ENCODE measurements around the gene OTOS.

OTOS gene

DNA sequence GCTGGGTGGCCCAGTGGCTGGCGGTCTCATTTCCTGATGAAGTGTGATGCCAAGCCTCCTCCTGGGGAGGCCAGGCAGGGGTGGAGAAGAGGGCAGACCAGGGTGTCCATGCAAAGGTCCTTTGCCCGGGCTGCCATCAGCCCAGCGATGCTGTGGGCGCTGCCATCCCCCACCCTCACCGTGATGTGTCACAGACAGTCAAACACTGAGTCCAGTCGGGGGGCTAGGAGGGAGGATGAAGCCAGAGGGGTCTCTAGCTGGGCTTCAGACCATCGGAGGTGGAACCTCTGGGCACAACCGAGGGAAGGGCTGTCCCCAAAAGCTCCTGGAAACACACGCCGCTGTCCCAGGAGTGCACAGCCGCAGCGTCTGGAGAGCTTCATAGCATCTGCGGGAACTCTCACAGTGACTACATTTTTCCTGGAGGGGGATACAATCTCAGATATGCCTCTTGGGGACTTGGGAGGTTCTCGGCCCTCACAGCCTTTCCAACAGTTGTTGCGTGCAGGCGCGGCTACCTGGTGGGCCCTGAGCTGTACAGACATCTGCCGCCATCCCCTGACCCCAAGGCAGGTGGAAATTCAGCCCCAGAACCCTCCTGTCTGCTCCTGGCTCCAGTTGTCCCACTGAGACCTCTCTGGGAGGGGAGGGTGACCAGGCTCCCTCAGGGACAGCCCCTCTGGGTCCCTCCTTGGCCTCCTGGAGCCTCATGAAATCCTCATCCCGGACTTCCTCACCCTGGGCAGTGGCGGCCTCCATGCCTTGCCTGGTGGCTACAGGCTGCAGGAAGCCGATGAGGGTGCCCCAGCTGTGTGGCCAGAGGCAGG lies 26.5 kb upstream of the OTOS start:
- DNase-seq: no peak

DNA sequence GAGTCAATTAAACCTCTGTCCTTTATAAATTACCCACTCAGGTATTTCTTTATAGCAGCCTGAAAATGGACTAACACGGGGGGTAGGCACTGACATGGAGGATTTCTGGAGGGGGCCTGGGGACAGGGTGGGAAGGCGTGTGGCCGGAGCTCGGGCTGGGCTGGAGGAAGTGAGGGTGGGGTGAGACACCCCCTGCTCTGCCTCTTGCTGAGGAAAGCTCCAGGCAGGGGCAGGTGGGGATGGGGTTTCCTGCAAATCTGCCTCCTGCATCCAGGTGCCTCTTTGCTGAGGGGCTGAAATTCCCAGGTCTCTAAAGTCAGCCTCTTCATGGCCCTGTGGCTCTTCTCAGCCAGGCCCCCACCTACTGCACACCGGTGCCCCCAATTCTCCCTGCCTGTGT lies 25.7 kb upstream of the OTOS start:
- no peak for DNase-seq

DNA sequence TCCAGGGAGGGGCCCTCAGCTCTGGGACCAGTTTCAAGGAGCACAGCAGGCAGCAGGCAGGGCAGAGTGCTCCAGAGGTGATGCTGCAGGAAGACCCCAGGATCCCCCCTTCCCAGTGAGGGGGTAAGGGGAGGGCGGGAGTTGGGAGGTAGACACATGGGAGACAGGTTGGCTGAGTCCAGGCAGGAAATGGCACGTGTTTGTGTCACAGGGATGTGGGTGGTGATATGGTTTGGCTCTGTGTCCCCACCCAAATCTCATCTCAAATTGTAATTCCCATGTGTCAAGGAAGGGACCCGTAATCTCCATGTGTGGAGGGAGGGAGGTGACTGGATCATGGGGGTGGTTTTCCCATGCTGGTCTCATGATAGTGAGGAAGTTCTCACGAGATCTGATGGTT lies 25.2 kb upstream of the OTOS start:
- no peak for DNase-seq

DNA sequence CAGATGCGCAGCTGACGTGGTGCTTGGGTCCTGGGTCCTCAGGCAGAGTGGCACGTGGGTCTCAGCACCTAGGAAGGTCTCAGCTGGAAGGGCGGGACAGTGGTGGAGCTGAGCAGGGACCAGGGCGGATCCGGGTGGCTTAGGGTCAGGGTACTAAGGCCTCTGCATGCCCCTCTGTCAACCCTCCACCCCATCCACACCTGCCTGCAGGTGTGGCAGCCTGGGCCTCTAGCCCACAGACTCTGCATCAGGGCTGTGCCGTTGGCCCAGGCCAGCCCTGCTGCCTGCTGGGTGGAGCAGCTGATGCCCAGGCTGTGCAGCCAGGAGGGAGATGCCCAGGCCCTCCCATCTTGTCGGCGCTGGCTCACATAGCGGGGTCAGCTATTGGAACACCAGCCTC lies 24.6 kb upstream of the OTOS start:
- DNase-seq: no peak

DNA sequence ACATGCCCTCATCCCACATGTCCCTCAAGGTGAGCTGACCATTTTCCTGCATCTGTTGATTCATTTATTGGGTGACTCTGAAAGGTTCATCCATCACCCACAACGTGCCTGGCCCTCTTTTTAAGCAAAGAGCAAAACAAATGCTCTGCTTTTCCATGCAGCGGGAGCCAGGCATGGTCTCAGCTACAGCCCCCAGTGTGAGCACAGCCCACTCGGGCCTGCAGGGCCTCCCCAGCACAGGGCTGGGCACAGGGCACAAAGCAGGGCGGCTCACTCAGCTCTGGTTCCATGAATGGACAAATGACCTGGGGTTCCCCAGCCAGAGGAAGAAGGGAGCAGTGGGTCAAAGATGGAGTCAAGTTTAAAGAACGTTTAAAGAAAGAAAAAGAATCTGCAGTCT lies 24.1 kb upstream of the OTOS start:
- no peak for DNase-seq

DNA sequence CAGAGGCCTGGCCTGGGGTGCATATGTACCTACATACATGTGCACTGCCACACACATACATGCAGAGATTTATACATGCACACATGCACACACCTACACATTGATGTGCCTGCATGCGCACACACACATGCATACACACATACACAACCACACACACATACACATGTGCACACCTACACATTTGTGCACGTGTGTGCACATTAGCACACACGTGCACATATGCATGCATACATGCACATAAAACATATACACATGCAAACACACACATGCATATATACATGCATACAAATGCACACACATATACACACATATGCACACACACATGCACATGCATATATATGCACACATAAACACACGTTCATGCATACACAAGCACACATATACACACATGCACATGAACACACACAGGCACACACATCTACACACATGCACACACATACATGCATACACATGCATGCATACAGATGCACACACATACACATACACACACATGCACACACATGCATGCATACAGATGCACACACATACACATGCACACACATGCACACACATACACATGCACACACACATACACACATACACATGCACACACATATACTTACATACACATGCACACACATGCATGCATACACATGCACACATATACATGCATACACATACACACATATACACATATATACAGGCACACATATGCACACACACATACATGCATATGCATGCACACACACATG lies 23.6 kb upstream of the OTOS start:
- no peak for DNase-seq

DNA sequence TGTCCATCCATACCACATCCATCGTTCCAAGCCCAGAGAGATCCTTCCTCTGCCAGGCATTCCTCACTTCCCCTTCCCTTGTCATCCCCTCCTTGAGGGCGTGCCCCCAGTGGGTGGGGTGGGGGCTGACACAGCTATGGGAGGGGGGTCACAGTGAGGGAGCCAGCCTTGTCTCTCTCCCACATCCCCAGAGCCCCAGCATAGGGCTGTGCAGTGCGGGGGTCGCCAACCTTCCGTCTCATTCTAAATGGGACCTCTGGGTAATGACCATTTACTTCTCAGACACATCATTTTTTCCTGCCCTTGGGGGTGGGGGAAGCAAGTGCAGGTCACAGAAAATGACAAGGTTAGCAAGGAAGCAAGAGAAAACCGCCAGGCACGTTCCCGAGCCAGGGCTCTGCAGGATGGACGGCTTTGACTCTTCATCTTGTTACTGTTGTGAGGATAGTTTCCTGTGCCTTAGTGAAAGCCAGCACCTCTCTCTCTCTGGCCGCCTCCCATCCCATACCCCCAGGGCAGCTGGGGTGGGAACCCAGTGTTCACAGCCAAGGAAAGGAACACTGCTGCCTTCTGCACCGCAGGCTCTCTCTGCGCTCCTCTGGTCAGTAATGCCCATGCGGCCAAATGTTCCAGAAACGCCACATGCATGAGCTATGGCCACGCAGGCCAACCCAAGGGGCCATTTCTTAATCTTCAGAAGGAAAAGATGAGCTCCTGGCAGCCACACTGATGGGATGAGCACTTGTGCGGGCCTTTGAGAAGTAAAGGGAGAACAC lies 22.7 kb upstream of the OTOS start:
- DNase-seq: no peak

DNA sequence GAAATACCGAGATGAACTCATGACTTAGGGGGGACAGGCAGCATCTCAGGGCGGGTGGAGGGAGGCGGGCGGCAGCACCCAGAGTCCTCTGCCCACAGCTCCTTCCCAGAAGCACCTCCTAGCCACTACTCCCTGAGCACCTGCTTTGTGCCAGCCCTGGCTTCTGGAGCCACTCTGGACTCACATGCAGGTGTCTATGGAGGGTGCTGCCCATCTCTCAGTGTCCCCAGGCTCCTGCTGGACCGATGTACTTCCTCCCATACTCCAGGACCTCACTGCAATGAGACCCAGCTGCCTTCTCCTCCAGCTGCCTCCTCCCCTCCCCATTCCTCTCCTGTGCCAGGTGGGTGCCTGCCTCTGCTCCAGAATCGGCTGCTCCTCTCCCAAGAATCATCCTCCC lies 22.1 kb upstream of the OTOS start:
- DNase-seq: no peak

DNA sequence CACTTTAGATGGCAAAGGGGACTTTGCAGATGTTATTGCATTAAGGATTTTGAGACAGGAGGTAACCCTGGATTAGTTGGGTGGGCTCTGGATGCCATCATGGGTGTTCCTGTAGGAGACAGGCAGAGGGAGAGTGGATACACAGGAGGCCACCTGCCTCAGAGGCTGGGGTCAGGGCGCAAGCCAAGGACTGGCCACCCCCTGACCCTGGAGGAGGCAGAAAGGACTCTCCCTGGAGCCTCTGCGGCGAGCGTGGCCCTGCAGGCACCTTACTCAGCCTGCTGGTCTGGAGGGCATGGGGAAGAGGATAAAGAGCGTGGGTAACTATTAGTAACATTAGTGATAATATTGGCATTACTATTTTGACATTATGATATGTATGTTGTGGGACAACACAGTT lies 21.6 kb upstream of the OTOS start:
- no peak for DNase-seq

DNA sequence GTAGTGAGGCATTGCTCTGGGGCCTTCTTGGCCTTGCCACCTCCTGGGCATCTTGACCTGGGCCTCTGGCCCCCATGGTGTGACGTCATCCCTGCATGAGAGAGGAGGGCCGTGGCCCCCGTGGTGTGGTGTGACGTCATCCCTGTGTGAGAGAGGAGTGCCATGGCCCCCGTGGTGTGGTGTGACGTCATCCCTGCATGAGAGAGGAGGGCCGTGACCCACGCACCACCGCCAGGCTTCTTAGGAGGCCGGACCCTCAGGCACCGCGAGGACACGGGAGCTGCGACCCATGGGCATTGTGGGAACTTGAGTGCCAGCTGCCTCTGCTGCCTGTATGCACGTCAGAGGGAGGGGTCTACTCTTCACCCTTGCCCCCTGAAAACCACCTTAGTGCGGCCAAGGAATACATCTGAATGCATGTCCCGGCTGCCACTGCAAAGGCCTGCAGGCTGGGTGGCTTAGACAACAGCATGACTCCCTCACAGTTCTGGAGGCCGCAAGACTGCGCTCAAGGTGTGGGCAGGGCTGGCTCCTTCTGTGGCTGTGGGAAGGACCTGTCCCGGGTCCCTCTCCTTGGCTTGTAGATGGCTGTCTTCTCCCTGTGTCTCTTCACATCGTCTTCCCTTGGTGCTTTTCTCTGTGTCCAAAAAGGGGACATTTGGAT lies 20.8 kb upstream of the OTOS start:
- DNase-seq: no peak

DNA sequence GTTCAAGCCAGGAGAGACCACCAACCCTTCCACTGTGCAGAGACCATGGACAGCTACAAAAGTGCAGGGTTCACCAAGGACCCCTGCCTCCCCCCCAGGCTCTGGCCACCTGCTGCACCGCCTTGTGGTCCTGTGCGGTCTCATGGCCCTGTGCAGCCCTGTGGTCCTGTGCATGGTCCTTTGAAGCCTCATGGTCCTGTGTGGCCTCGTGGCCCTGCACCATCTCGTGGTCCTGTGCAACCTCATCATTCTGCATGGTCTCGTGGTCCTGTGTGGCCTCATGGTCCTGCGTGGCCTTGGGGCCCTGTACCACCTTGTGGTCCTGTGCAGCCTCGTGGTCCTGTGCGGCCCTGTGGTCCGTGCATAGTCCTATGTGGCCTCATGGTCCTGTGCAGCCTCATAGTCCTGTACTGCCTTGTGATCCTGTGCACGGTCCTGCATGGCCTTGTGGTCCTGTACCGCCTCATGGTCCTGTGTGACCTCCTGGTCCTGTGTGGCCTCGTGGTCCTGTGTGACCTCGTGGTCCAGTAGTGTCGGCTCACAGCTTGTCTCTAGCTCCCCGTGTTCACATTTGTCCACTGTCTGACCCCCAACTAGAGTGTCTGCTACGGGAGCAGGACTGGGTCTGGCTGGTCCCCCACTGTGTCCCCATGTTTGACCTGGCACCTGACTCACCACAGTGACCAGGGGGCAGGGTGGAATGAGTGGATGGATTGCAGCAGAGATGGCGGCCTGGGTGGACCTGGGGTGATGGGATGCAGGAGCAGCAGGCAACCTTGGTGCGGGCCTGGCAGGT lies 20.0 kb upstream of the OTOS start:
- DNase-seq: no peak

DNA sequence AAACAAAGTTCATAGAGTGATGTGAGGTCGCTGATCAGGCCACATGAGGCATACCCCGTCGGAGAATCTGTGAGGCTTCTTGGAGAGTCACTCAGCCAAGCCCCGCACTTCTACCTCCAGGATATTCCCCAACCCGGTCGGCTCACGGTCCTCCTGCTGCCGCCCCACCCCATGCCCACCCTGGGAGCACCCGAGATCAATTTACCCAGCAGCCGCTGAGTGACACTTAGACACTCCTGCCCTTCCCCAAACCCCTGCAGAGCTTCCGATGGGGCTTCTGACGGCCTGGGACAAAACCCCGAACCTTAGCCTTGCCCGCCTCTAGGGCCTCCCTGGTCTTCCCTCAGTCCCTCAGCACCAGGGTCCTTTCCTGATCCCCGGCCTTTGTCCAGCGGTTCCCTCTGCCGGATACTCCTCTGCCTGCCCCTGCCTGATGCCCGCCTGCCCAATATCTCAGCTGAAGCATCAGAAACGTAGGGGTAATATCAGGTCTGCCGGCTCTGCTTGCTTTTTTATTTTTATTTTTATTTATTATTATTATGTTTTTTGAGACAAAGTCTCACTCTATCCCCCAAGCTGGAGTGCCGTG lies 18.9 kb upstream of the OTOS start:
- no peak for DNase-seq

DNA sequence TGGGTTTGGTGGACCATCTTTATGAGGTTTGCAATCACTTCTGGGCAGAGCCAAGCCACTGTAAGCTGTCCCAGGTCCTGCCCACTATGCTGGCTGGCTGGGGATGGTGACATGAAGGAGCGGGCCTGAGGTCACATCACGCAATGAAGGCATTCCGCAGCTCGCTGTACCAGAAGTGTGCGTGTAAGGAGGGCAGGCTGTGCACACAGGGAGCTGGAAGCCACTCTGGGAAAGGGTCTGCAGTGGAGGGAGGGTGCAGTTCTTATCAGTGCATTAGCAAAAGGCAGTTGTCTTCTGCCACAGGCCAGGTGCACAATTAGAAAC lies 16.7 kb upstream of the OTOS start:
- no peak for DNase-seq

DNA sequence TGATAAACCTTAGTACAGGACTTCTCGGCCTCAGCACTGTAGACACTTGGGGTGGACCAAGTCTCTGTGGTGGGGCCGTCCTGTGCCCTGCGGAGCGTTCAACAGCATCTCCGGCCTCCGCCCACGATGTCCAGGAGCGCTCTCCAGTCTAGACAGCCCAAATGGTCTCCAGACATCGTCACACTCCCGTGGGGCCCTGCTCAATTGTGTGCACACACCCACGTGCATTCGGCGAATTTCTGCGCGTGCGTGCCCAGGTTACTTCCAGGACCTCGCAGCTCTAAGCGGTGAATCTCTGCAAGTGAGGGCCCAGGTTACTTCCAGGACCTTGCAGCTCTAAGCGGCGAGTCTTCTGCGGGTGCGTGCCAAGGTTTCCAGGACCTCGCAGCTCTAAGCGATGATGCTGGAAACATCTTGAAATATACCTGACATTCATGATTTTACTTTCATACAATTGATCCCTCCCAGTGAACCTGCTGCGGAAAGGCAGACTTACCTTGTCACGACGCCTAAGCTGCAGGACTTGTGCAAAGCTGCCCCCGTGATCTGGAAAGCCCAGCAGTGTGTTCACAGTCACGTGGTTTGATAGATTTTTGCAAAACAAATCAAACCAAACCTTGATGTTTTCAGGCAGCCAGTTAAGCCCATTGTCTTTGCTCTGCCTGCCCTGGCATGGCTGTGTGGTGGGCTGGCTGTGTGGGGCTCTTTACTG lies 16.1 kb upstream of the OTOS start:
- no peak for DNase-seq

DNA sequence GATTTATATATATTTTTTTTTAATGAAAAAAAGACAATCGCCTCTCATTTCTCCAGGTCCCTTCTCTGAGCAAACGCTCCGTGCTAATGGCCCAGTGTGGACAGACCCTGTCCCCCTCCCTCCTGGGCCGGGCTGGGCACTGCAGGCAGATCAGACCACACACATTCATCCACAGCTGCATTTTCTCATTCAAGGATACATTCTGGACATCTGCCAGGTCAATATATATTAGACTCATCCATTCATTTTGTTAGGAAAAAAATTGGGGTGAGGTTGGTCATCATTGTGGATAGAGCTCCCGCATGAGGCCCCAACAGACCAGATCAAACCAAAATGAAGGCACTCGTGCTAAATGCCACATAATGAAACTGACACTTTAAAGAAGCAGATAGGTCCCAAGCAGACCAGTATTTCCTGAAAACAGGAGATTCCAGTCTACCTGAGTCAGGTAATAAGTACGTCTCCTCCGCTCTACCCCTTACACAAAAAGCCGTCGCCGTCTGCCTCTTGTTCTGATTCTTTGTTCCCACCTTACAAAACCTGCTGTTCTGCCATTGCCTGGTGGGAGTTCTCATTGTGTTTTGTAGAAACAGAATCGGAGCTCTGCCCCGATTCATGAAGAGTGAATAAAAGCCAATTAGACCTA lies 15.4 kb upstream of the OTOS start:
- no peak for DNase-seq

DNA sequence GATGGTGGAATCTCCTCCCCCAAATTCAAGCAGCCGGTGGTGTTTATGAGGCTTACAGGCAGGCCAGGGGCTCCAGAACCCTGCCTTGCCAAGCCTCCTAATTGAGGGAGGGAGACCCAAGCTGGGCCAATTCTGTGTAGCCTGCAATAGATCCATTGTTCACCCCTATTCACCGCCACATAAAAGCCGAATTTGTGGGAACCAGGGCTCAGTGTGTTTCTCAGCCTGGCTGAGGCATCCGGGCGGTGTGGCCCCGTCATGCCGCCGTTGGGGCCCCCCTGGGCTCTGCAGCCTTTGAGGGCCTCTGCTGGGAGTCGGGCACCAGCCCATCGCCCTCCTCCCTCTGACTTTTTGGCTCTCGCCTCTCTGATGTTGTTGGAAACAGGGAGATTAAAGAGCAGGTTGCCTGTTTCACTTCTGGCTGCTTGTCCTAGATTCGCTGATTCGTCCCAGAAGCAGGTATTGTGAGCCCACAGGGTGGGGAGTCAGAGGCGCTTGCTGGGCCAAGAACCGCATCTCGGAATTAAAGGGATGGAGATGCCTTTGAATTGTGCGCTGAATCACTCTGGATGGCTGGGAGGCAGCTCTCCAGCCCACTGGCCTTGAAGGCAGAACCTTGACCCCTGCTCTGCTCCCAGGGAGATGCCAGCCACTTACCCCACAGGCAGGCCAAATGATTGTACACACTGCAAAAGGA lies 14.7 kb upstream of the OTOS start:
- no peak for DNase-seq

DNA sequence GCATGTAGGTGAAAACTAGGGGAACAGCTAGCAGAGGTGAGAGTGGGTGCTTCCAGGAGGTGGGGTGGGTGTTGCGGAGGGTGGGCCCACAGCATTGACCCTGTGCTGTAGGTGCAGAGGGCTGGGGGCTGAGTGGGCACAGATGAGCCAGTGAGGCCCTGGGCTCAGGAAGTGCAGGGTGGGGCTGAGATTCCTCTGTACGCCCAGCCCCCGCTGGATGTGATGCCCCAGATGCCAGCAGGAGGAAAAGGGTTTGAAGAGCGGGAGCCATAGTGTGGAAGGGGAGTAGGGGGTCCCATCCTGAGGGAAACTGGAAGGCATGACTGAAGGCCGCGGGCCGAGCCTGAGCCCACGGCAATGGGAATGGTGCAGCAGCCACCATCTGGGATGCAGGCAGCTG lies 14.1 kb upstream of the OTOS start:
- no peak for DNase-seq

DNA sequence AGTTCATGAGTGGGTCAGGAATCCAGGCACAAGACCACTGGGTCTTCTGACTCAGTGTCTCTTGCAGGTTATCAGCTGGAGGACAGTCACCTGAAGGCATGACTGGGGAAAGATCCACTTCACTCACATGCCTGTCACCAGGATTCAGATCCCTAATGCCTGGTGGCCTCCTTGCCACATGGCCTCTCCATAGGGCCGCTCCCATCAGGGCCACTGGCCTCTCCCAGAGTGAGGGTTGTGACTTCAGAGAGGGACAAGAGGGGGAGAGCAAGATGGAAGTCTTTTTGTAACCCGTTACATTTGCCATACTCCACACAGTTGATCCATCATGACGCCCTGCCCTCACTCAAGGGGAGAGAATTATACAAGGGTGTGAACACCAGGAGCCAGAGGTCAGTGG lies 13.0 kb upstream of the OTOS start:
- no peak for DNase-seq

DNA sequence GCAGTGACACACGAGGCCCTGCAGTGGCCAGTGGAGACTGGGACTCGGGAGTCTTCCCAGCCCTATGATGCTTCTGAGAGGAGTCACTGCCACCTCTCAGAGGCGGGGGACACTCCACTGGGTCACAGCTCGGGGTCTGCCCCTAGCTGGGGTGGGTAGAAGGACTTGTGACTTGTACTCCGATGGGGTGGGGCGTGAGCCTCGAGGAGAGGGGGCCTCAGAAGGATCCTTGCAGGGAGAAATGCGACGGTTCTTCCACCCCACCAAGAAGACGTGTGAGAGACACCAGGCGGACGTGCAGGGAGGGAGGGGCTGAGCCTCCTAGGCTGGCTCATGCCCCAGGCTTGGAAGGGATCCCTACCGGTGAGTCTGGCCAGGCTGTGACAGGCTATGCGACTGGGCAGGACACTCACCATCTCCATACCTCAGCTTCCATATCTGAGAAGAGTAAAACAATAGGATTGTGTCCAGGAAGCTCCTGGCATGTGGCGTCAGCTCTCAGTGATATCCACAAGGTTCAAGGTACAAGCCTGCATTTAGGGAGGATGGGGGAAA lies 11.1 kb upstream of the OTOS start:
- no peak for DNase-seq
